Activated effector memory CD4-positive, alpha-beta T cell treated with anti-CD3 and anti-CD28 coated beads, Interleukin-2, amount 50 U/mL, for 16 hours (primary cell): ENCODE results near the gene SLC25A48.

ENCODE experiments used
- DNase-seq: peaks from one replicate; pipeline ENCODE4 v3.0.0-alpha.2; 2020

SLC25A48 gene

DNA sequence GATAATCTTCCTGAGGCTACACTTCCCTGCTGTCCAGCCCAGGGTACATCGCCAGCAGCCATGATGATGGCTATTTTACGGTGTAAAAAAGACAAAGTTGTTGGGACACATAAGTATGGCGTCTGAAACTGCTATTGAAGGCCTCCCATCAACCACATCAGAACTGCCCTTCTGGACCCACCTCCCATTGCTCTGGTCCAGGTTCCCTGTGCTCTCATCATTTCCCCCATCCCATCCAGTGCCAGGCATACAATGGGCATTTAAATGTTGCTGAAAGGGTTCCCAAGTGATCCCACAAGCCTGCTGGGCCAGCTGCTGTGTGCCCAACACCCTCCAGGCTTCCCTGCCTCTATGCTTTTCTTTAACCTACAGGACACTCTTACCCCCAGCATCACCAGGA, 50.6 kb downstream of the SLC25A48 start:
- DNase-seq: no peak

DNA sequence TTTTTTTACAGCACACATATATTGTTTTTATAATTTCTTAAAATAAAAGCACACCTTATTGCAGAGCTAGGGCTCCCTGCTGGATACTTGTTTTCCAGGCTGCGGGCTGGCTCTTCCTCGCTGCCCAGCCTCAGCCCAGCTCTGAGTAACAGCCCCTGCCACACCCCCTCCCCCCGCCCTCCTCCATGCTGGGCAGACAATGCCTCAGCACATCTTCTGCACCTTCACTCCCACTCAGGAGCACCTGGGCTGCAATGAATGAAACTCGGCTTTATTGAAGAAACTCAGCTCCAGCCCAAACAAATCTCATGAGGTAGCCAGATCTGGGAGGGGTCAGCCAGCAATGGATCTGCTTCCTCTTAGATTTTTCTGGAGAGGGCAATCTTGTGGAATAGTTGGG, 51.7 kb downstream of the SLC25A48 start:
- DNase-seq: no peak

DNA sequence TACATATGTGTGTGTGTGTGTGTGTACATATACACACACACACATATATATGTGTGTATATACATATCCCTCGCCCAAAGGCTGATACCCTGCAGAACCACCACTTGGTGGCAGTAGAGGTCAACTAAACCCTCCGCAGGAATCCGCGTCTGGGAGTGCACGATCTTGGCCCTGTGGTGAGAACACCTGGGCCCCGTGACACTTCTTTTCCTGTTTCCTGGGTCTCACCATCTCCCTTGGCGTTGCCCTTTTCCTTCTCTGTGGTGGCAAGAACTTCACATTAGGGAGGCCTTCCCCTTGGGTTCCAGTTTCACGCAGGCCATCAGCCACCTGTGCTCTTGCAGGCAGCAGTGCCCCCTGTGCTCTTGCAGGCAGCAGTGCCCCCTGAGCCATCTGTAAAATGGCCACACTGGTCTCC, 53.0 kb downstream of the SLC25A48 start:
- DNase-seq: peak; percentile 85

DNA sequence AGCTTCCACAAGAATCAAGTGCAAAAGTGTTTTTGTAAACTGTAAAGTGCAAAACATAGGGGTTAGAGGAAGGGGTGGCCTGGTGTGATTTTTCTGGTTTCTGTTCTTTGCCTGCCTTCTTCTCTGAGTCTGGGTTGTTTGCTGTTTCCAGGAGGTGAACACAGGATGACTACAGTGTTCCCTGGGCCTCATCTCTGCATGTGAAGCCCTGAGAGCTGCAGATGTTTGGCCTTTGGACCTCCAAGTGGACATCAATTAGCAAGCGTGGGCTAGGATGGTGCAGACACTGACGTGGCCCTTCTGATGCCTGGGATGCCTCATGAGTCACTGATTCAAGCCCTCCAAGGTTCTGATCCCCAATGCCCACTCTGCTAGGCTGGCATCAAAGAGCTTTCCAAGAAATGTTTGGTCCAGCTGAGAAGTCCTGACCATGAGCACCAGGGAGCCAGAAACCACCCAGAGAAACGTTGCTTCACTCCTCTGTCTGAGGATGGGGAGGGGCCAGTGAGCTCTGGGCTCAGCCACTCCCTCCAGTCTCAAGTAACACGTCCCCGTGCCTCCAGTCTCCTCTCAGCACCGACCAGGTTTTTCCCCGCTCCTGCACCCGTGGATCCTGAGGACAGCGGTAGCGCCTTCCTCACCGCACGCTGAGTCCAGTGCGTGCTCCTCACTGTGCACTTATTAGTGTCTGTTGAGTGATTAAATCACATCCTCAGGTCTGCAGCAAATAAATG, 53.6 kb downstream of the SLC25A48 start:
- DNase-seq: no peak

DNA sequence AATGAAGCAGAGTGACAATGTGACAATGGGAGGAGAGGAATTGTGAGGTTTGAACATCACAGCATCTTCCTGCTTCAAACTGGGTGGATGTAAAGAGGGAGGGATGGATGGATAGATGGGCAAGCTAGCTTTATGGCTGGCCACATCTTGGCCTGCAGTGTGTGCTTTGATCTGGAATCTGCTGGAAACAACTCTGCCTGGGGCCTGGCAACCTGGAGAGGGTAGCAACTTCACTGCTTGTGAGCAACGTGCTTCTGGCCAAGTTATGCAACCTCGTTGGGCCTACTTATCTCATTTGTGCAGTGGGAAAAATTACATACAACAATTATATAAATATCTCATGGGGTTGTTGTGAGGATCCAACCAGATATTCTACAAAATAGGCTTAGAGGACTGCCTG, 55.8 kb downstream of the SLC25A48 start:
- no peak for DNase-seq

DNA sequence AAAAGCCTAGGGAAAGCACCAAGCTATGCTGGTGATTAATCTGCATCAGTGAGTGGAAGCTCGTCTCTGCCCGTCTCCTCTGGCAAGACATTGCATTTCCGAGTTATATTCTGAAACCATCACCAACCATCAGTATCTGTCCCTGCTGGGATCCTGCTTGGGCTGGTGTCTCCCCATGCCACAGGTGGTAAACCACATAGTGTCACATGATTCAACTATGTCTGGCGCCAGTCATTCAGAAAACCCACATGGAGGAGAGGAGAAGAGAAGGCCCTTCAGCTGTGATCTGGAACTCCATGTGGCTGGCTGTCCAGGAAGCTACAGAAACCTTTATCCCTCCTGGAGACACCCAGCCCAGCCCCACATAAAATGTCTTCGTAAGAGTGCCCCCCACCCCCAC, 56.4 kb downstream of the SLC25A48 start:
- no peak for DNase-seq

GRCh38 chr5:135891268-135891667, 56.8 kb downstream of the SLC25A48 start:
- no peak for DNase-seq

DNA sequence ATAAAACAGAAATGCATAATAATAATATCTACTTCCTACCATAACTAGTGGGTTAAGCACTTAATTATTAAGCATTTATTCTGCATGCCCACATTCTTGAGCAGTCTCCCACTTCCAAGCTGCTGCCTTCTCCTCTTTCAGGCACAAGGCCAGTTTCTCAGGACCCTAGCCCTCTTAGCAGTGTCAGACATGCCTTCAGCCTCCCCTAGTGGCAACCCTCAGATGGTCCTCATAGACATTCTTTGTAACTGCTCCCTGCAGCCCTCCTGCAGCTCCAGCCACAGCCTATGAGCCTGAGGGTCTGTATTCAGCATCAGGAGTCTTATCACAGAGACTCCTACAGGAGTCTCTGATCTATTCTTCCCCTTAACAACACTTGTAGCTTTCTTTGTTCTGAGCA, 57.3 kb downstream of the SLC25A48 start:
- no peak for DNase-seq

- no peak for DNase-seq
These were observed 59.8 kb downstream of the SLC25A48 start for GRCh38 chr5:135894276-135894675.

DNA sequence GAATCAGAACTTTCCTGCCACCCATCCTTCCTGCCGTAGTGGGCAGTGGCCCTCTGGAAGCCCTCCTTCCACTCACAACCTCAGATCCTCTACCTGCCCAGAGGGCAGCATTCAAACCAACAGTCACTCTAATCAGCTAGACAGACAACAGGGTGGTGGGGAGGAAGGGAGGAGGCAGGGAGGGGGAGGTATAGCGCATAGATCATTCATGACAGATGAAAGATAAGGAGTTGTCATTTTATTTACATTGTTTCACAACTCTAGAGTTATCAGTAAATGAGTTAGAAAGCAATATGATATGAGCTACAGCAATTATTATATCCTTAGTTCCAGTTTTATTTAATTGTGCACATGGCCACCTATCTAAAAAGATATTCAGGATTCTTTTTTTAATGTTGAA, 60.3 kb downstream of the SLC25A48 start:
- DNase-seq: no peak

GRCh38 chr5:135895474-135896006, 61.1 kb downstream of the SLC25A48 start, which contains the start of gene IL9:
IL9 (minus strand) TSS chr5:135895841; CDS start chr5:135895816, 25 bp downstream.
- DNase-seq: no peak

- no peak for DNase-seq
These were observed 64.2 kb downstream of the SLC25A48 start for GRCh38 chr5:135898651-135899050.

GRCh38 chr5:135900276-135900675, 65.8 kb downstream of the SLC25A48 start:
- no peak for DNase-seq

DNA sequence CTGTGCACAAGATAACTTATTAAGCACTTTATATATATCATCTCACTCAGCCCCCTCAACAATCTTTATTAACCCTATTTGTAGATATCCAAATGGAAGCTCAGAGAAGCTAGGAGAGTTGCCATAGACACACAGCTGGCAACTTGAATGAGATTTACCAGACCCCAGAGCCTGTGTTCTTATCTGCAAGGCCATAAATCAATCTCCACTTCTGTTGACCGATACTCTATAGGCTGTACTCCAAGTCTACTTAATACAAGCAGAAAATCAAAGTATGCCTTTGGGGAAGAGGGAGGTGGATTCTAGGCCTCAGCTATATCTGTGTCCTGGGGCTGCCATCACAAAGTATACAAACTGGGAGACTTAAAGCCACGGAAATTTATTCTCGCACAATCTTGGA, 67.2 kb downstream of the SLC25A48 start:
- DNase-seq: no peak

GRCh38 chr5:135905144-135905543, 70.7 kb downstream of the SLC25A48 start:
- no peak for DNase-seq

DNA sequence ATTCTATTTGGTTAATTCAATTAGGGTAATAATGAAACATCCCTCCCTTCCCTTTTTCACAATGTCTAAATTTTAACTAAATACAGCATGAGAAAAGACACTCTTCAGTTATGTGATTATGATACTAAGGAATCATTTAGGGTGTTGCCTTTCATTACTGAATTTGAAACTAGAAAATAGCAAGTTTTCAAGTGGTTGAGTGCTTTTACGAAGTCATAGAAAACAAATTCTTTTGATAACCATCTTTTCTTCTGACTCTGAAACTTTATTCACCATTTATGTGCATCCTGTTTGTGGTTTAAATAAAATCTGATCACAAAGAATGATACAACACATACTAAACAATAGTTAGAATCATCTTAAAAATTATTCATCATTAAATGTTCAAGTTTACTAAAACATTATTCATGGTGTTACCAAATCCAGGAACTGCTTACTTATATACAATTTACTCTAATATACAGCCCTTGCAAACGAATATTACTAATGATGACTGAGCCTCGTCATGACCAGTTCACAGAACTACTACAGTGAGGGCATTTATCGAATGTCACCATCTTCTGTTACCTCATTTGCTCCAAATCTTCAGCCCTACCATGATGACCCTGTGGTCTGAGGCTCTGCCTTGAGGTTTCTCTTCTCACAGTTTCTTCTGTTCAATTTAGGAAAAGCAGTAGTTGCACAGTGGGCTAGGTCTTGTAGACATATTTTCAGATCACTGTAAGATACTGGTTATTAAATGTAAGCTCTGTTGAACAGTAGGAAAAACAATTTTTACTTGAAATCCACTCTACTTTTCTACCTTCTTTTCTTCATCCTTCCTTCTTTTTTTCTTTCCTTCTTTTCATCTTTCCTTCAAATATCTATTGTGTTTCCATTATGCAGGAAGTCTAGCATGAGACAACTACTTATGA, 79.5 kb downstream of the SLC25A48 start:
- no peak for DNase-seq

GRCh38 chr5:135915466-135916001, 81.1 kb downstream of the SLC25A48 start:
- no peak for DNase-seq

DNA sequence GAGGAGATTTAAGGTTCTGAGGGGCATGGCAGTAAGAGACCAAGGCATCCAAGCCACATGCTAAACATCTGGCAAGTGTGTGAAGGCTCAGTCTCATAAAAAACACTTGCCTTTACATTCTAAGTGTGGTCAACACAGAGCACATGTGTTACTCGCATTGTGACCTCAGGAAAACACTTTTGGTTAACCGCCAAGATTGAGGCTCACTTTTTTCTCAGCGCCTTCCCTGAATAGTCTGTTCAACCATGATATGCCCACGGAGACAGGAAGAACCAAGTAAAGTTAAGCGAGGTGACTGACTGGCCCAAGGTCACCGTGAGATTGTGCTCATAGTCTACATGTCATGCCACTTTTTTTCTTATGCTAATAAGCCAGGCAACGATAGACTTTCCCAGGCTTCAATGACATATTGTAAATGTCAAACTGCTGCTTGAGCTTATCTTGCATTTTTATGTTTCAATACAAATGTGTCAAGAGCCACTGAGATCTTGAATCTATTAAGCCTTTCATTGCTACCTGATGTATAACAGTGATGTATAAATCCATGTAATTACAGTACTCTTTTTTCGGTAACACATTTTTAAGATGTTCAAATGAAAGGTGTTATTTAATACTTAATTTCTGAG, 82.3 kb downstream of the SLC25A48 start:
- no peak for DNase-seq

- DNase-seq: no peak
These were observed 85.7 kb downstream of the SLC25A48 start for GRCh38 chr5:135920199-135920598.

DNA sequence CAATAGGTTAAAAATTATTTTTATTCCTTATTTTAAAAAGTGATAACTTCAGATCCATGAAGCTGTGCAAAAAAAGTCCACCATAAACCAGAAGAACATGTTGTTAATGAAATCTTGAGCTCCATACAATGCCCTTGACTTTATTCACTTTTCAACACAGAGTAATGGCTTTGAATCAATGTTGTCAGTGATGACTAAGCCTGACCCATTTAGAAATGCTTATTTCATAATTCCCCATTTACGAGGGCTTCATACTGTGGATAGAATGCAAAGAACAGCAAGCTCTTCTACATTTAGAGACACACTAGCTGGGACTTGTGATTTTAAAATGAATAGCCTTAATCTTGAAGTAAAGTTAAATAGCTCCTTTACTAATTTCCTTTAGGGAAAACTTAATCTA, 86.9 kb downstream of the SLC25A48 start:
- DNase-seq: no peak

DNA sequence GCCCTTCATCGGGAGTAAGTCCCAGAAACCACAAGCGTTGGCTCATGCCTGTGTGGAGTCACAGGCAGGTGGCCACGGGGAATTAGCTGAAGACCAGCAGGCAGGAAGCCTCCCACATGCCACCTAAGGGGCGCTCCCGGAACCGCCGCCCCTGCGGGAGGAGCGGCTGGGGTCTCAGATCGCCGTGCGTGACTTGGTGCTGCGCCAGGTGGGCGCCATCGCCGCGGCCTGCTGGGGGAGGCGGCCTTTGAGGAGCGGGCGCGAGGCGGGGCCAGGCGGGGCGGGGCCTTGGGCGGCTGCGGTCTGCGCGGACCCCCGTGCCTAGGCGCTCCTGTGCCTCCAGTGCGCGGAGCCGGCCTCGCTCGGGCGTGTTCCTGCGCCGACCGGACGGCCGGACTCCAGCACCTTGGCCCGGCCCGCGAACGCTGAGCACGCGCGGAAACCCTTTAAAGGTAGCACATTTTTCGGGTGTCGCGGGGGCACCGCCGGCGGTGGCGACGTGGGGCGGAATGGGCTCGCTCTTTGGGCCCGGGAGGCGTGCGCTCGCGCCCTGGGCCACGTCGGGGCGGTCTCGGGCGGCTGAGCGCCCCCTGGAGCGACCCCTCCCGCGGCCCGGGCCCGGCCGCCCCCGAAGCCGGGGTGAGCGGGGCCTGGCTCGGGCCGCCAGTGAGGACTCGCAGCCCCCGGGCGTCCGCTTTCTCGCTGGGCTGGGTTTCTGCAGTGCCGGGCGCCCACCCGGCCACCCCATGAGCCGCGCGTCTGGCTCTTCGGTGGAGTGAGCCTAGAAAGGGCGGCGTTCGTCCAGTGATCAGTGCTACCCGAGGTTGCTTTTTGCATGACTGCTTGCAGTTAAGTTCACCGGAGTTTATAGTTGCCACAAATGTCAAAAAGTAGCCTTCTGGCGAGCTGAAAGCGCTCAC, 95.8 kb downstream of the SLC25A48 start:
- DNase-seq: no peak

GRCh38 chr5:135930949-135931295, 96.5 kb downstream of the SLC25A48 start:
- no peak for DNase-seq
